OCI-LY1 (cell line): ENCODE measurements around the gene PLEKHA6.

Source experiments
- CTCF ChIP-seq: fragments of 200-600 bp; sonication (generic), shearing (Covaris generic); IDR thresholded peaks from 2 replicates; pipeline ENCODE4 v1.5.1; 2017; ENCODE audit warnings: mild to moderate bottlenecking, antibody characterized with exemption, low read length, moderate library complexity, mixed read lengths
- EZH2 ChIP-seq: fragments of 200-600 bp; sonication (generic), shearing (Covaris generic); IDR thresholded peaks from 2 replicates; pipeline ENCODE4 v1.8.0; 2017; ENCODE audit warnings: borderline replicate concordance, mixed run types, mild to moderate bottlenecking, antibody characterized with exemption, low read length, moderate library complexity, mixed read lengths

- TF ChIP-seq CTCF (no peak), EZH2 (no peak)
Observed at GRCh38 chr1:204344665-204345355, 14.9 kb downstream of the PLEKHA6 start.
